HEK293 (cell line): ENCODE measurements around the gene OR2AG2.

Experiments used
- CTCF ChIA-PET: fragments of 350-600 bp; formaldehyde crosslinking; extraction: SDS; loops from one replicate; lab custom pipeline; 2021; ENCODE audit warnings: antibody characterized with exemption; lab: Yijun Ruan, JAX
- POLR2A ChIA-PET: fragments of 300-600 bp; formaldehyde crosslinking; extraction: SDS; loops from one replicate; lab custom pipeline; 2020; ENCODE audit warnings: antibody characterized with exemption, inconsistent platforms; lab: Yijun Ruan, JAX
- H3K27ac ChIP-seq: fragments of 200-500 bp; sonication (Bioruptor generic); 2 replicates; pipeline ENCODE4 v1.5.1; 2014; ENCODE audit warnings: low read depth, low read length, control low read depth, inconsistent platforms; ENCODE audit errors: extremely low read depth
- H3K36me3 ChIP-seq, 2 experiments: fragments of 200-500 bp in 1 of 2; sonication (Bioruptor generic) in 1 of 2; 1 replicate in 1 of 2; 2 replicates in 1 of 2; pipeline ENCODE4 v1.5.1; 2014 to 2017; ENCODE audit warnings: inconsistent platforms in 2 of 2, low read length in 2 of 2; ENCODE audit not compliant: control insufficient read depth in 2 of 2, insufficient read depth in 1 of 2
- H3K4me1 ChIP-seq: fragments of 200-500 bp; sonication (Bioruptor generic); 2 replicates; pipeline ENCODE4 v1.5.1; 2014; ENCODE audit warnings: mild to moderate bottlenecking, low read length, inconsistent platforms; ENCODE audit not compliant: control insufficient read depth, insufficient read depth
- H3K4me3 ChIP-seq: 2 replicates; pipeline ENCODE4 v1.5.1; 2011; ENCODE audit warnings: low read depth, mild to moderate bottlenecking, control low read depth, low read length, moderate library complexity
- H3K9me3 ChIP-seq: fragments of 200-500 bp; sonication (Bioruptor generic); 2 replicates; pipeline ENCODE4 v1.5.1; 2014; ENCODE audit warnings: low read depth, low read length, inconsistent platforms; ENCODE audit not compliant: control insufficient read depth, insufficient read depth
- REPIN1 ChIP-seq: fragments of 450-650 bp; formaldehyde crosslinking; IDR thresholded peaks from 2 replicates; pipeline ENCODE4 v1.5.1; 2017; ENCODE audit warnings: missing biosample characterization, missing genetic modification characterization, low read depth
- REST ChIP-seq: fragments of 450-650 bp; formaldehyde crosslinking; IDR thresholded peaks from 2 replicates; pipeline ENCODE4 v1.5.1; 2016; ENCODE audit warnings: missing biosample characterization, missing genetic modification characterization
- ZBTB20 ChIP-seq: fragments of 450-650 bp; formaldehyde crosslinking; IDR thresholded peaks from 2 replicates; pipeline ENCODE4 v1.5.1; 2016; ENCODE audit warnings: missing biosample characterization, missing genetic modification characterization
- ZBTB21 ChIP-seq: fragments of 450-650 bp; formaldehyde crosslinking; IDR thresholded peaks from 2 replicates; pipeline ENCODE4 v1.5.1; 2017; ENCODE audit warnings: missing biosample characterization, missing genetic modification characterization
- ZBTB7A ChIP-seq: fragments of 450-650 bp; formaldehyde crosslinking; IDR thresholded peaks from 2 replicates; pipeline ENCODE4 v1.5.1; 2016; ENCODE audit warnings: low read depth, missing biosample characterization, missing genetic modification characterization
- ZNF114 ChIP-seq: fragments of 450-650 bp; formaldehyde crosslinking; IDR thresholded peaks from 2 replicates; pipeline ENCODE4 v1.5.0; 2017; ENCODE audit warnings: missing biosample characterization, missing genetic modification characterization
- ZNF274 ChIP-seq, 2 experiments: fragments of 200-500 bp in 1 of 2; fragments of 450-650 bp in 1 of 2; sonication (Bioruptor generic) in 1 of 2; formaldehyde crosslinking in 1 of 2; IDR thresholded peaks; 2 replicates each; pipeline versions ENCODE4 v1.5.1 to v1.6.1; 2014 to 2016; ENCODE audit warnings: borderline replicate concordance in 1 of 2, inconsistent platforms in 1 of 2, low read length in 1 of 2, missing biosample characterization in 1 of 2, missing genetic modification characterization in 1 of 2
- ZNF324 ChIP-seq: fragments of 450-650 bp; formaldehyde crosslinking; IDR thresholded peaks from 2 replicates; pipeline ENCODE4 v1.5.1; 2016; ENCODE audit warnings: missing biosample characterization, missing genetic modification characterization
- ZNF391 ChIP-seq: fragments of 450-650 bp; formaldehyde crosslinking; IDR thresholded peaks from 2 replicates; pipeline ENCODE4 v1.5.1; 2016; ENCODE audit warnings: low read depth, missing biosample characterization, missing genetic modification characterization, borderline replicate concordance
- ZNF555 ChIP-seq: fragments of 450-650 bp; formaldehyde crosslinking; conservative IDR thresholded peaks from 2 replicates; pipeline ENCODE4 v1.5.1; 2017; ENCODE audit warnings: missing biosample characterization, mild to moderate bottlenecking, missing genetic modification characterization, inconsistent platforms
- ZNF558 ChIP-seq: fragments of 450-650 bp; formaldehyde crosslinking; IDR thresholded peaks from 2 replicates; pipeline ENCODE4 v1.5.1; 2016; ENCODE audit warnings: missing biosample characterization, missing genetic modification characterization
- ZNF571 ChIP-seq: fragments of 450-650 bp; formaldehyde crosslinking; IDR thresholded peaks from 2 replicates; pipeline ENCODE4 v1.5.0; 2017; ENCODE audit warnings: missing biosample characterization, missing genetic modification characterization
- ZNF654 ChIP-seq: fragments of 450-650 bp; formaldehyde crosslinking; IDR thresholded peaks from 2 replicates; pipeline ENCODE4 v1.5.1; 2016; ENCODE audit warnings: low read depth, missing biosample characterization, missing genetic modification characterization
- ZNF791 ChIP-seq: fragments of 450-650 bp; formaldehyde crosslinking; IDR thresholded peaks from 2 replicates; pipeline ENCODE4 v1.5.1; 2016; ENCODE audit warnings: missing biosample characterization, missing genetic modification characterization
- TF ChIP-seq, protein P1 (sequence below): fragments of 450-650 bp; formaldehyde crosslinking; IDR thresholded peaks from 2 replicates; pipeline ENCODE4 v1.5.1; 2016; ENCODE audit warnings: missing biosample characterization, missing genetic modification characterization
- TF ChIP-seq, protein P2 (sequence below): fragments of 450-650 bp; formaldehyde crosslinking; IDR thresholded peaks from 2 replicates; pipeline ENCODE4 v1.5.1; 2016; ENCODE audit warnings: missing biosample characterization, missing genetic modification characterization
- TF ChIP-seq, protein P3 (sequence below): fragments of 450-650 bp; IDR thresholded peaks from 2 replicates; pipeline ENCODE4 v1.5.1; 2018; ENCODE audit warnings: missing biosample characterization, missing genetic modification characterization
- TF ChIP-seq, protein P4 (sequence below): fragments of 450-650 bp; formaldehyde crosslinking; IDR thresholded peaks from 2 replicates; pipeline ENCODE4 v1.5.1; 2016; ENCODE audit warnings: missing biosample characterization, missing genetic modification characterization, borderline replicate concordance

Gene OR2AG2

GRCh38 chr11:6817694-6818093 lies 45.9 kb upstream of the OR2AG2 start (continued):
- TF ChIP-seq, protein P1, sequence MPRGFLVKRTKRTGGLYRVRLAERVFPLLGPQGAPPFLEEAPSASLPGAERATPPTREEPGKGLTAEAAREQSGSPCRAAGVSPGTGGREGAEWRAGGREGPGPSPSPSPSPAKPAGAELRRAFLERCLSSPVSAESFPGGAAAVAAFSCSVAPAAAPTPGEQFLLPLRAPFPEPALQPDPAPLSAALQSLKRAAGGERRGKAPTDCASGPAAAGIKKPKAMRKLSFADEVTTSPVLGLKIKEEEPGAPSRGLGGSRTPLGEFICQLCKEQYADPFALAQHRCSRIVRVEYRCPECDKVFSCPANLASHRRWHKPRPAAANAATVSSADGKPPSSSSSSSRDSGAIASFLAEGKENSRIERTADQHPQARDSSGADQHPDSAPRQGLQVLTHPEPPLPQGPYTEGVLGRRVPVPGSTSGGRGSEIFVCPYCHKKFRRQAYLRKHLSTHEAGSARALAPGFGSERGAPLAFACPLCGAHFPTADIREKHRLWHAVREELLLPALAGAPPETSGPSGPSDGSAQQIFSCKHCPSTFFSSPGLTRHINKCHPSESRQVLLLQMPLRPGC (tag by site-specific recombination), result no peak
- TF ChIP-seq ZNF324 (tag by site-specific recombination), result no peak
- no peak for TF ChIP-seq ZBTB21 (tag by site-specific recombination)

DNA sequence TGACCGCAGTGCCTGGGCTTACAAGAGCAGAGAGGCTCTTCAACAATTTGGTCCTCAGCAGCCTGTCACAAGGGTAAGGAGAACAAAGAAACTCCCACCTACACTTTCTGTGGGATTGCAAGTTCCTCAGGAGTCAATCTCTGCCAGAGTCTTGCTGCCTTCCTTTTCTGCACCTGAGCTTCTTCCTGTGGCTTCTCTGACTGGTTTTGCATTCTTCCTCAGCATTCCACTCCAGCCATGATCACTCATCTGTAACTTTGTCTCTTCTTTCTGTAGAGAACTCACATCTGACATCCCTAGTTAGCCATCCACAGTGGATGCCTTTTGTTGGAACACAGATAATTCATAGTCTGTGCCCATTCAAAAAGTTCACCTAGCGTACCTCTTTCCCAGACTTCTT lies 41.9 kb upstream of the OR2AG2 start:
- ChIA-PET POLR2A (no interaction called here), CTCF (interaction anchor here (1.8 kb wide), 1 partner anchor 50 kb away, joined by 12 read pairs; the partner anchor contains the start of gene OR10A2)

GRCh38 chr11:6812390-6813005 lies 40.7 kb upstream of the OR2AG2 start:
- POLR2A ChIA-PET, result interaction anchor here (0.8 kb wide), 1 partner anchor 11 kb away, joined by 3 read pairs; no protein-coding TSS in a partner anchor
- Histone ChIP-seq H3K36me3 (no peaks in the 10 kb centered on the region), H3K4me3 (no peak overlapping the region), H3K9me3 (no peaks in the 10 kb centered on the region), H3K27ac (no peak overlapping the region), H3K4me1 (no peaks in the 10 kb centered on the region)
- CTCF ChIA-PET, result interaction anchor here (0.6 to 2.3 kb wide), 53 partner anchors 9 to 1374 kb away, joined by 3 to 13 read pairs (median 4); partner anchors contain the start of genes OR10A2, OR10A4, OR6A2 and RBMXL2
- TF ChIP-seq REST (tag by site-specific recombination) (no peak), ZNF555 (no peak), ZBTB7A (no peak), ZNF791 (no peak), ZNF558 (tag by site-specific recombination) (no peak), ZNF654 (tag by site-specific recombination) (peak; percentile 79), ZNF114 (no peak)
- TF ChIP-seq, protein P2, sequence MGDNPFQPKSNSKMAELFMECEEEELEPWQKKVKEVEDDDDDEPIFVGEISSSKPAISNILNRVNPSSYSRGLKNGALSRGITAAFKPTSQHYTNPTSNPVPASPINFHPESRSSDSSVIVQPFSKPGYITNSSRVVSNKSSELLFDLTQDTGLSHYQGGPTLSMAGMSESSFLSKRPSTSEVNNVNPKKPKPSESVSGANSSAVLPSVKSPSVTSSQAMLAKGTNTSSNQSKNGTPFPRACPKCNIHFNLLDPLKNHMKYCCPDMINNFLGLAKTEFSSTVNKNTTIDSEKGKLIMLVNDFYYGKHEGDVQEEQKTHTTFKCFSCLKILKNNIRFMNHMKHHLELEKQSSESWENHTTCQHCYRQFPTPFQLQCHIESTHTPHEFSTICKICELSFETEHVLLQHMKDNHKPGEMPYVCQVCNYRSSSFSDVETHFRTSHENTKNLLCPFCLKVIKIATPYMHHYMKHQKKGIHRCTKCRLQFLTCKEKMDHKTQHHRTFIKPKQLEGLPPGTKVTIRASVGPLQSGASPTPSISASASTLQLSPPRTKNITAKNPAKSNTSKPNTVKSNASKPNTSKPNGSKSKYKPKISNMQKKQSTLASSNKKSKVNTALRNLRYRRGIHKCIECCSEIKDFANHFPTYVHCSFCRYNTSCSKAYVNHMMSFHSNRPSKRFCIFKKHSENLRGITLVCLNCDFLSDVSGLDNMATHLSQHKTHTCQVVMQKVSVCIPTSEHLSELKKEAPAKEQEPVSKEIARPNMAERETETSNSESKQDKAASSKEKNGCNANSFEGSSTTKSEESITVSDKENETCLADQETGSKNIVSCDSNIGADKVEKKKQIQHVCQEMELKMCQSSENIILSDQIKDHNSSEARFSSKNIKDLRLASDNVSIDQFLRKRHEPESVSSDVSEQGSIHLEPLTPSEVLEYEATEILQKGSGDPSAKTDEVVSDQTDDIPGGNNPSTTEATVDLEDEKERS (tag by site-specific recombination), result no peak
- TF ChIP-seq, protein P3, sequence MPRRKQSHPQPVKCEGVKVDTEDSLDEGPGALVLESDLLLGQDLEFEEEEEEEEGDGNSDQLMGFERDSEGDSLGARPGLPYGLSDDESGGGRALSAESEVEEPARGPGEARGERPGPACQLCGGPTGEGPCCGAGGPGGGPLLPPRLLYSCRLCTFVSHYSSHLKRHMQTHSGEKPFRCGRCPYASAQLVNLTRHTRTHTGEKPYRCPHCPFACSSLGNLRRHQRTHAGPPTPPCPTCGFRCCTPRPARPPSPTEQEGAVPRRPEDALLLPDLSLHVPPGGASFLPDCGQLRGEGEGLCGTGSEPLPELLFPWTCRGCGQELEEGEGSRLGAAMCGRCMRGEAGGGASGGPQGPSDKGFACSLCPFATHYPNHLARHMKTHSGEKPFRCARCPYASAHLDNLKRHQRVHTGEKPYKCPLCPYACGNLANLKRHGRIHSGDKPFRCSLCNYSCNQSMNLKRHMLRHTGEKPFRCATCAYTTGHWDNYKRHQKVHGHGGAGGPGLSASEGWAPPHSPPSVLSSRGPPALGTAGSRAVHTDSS (tag by site-specific recombination), result no peak

More for the DNA sequence above, 41.9 kb upstream of the OR2AG2 start:
- H3K27ac ChIP-seq, result no peak overlapping the region
- H3K36me3 ChIP-seq, result no peaks in the 10 kb centered on the region
- no peaks in the 10 kb centered on the region for H3K9me3 ChIP-seq
- TF ChIP-seq ZNF274 (IDR thresholded peaks at IDR 0.05; ENCODE audit: low read length), result no peak
- TF ChIP-seq ZNF274 (tag by site-specific recombination; IDR thresholded peaks at IDR 0.05; ENCODE audit: borderline replicate concordance), result no peak
- no peak for TF ChIP-seq ZBTB20 (tag by site-specific recombination)
- no peak for TF ChIP-seq ZNF571
- no peak for TF ChIP-seq REPIN1
- no peak for TF ChIP-seq ZNF654 (tag by site-specific recombination)
- no peak for TF ChIP-seq ZNF391 (tag by site-specific recombination)
- TF ChIP-seq, protein P4, sequence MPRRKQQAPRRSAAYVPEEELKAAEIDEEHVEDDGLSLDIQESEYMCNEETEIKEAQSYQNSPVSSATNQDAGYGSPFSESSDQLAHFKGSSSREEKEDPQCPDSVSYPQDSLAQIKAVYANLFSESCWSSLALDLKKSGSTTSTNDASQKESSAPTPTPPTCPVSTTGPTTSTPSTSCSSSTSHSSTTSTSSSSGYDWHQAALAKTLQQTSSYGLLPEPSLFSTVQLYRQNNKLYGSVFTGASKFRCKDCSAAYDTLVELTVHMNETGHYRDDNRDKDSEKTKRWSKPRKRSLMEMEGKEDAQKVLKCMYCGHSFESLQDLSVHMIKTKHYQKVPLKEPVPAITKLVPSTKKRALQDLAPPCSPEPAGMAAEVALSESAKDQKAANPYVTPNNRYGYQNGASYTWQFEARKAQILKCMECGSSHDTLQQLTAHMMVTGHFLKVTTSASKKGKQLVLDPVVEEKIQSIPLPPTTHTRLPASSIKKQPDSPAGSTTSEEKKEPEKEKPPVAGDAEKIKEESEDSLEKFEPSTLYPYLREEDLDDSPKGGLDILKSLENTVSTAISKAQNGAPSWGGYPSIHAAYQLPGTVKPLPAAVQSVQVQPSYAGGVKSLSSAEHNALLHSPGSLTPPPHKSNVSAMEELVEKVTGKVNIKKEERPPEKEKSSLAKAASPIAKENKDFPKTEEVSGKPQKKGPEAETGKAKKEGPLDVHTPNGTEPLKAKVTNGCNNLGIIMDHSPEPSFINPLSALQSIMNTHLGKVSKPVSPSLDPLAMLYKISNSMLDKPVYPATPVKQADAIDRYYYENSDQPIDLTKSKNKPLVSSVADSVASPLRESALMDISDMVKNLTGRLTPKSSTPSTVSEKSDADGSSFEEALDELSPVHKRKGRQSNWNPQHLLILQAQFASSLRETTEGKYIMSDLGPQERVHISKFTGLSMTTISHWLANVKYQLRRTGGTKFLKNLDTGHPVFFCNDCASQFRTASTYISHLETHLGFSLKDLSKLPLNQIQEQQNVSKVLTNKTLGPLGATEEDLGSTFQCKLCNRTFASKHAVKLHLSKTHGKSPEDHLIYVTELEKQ (tag by site-specific recombination), result no peak
- TF ChIP-seq, all 188 proteins: peak for 0
- Histone ChIP-seq H3K4me3 (no peak overlapping the region), H3K4me1 (no peaks in the 10 kb centered on the region)
